ENCODE results near the gene ITPRID1. TPM values are rescaled to one million over a fixed set of nuclear protein-coding genes. Genes with fewer than 3 reads are reported as not detected.
"Not testable (repeated sequence)": the region's sequence is repeated elsewhere in the genome, so short reads cannot be mapped to it uniquely, and the experiment has no call there.

Gene ITPRID1
- not detected in 2 replicates for total RNA-seq
- long read RNA-seq, partial matches to known transcripts = 0 of 2 reads
- long read RNA-seq, other reads (novel, unspliced or antisense) = 2 of 2 reads

DNA sequence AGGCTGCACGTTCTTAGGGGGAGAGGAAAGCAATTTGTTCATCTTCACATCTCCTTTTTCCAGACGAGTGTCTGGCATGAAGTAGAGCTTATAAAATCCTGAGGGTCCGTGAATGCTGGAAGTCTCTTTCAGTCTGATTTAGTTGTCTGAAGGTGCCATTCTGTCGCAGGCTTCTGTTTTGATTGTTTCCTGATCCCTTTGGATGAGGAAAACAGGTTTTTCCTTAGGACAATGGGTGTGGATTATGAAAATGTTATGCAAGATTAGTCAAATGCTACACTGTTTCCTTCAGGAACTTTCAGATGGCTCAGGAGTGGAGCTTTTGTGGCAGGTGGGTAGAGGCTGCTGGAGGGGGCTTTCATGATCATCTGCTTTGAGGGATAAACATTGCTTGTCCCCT lies at the start of gene ITPRID1:
TSS of gene ITPRID1 (plus strand) at position 301 of the 400 bp plus-strand sequence. CDS start 38,935 bp downstream, outside the sequence.
- H3K4me3 Mint-ChIP-seq (ENCODE audit: unreplicated experiment) = no peak within 1 kb of the TSS
- no peaks in the 10 kb centered on the region for H3K36me3 Mint-ChIP-seq (ENCODE audit: unreplicated experiment)
- peaks cover 8% of the 10 kb centered on the region for H3K9me3 Mint-ChIP-seq (ENCODE audit: unreplicated experiment)
- peaks cover 2% of the 10 kb centered on the region for H3K27me3 Mint-ChIP-seq (ENCODE audit: unreplicated experiment)
- TF ChIP-seq, protein P1, sequence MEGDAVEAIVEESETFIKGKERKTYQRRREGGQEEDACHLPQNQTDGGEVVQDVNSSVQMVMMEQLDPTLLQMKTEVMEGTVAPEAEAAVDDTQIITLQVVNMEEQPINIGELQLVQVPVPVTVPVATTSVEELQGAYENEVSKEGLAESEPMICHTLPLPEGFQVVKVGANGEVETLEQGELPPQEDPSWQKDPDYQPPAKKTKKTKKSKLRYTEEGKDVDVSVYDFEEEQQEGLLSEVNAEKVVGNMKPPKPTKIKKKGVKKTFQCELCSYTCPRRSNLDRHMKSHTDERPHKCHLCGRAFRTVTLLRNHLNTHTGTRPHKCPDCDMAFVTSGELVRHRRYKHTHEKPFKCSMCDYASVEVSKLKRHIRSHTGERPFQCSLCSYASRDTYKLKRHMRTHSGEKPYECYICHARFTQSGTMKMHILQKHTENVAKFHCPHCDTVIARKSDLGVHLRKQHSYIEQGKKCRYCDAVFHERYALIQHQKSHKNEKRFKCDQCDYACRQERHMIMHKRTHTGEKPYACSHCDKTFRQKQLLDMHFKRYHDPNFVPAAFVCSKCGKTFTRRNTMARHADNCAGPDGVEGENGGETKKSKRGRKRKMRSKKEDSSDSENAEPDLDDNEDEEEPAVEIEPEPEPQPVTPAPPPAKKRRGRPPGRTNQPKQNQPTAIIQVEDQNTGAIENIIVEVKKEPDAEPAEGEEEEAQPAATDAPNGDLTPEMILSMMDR (IDR thresholded peaks at IDR 0.05) = no peak
- no peak within 1 kb of the TSS for H3K27ac Mint-ChIP-seq (ENCODE audit: unreplicated experiment)
- no peak for DNase-seq (ENCODE audit: extremely low spot score, unreplicated experiment)
- no peaks in the 10 kb centered on the region for H3K4me1 Mint-ChIP-seq (ENCODE audit: unreplicated experiment)

DNA sequence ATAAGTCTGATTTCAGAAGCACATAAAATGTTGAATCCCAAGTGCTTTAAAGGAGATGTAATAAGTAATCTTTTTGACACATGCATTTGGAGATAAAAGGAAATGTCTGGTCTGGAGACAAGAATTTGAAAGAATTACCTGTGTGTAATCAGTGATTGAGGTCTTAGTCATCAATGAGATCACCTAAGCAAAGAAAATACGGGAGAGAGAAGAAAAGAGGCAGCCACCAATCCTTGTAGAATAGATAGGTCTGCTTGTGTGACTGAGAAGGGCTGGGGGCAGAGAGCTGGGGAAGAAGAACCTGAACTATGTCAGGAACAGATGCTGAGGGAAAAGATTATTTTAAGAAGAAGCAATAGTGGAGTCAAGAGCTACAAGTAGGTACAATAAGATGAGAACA lies 49.3 kb upstream of the ITPRID1 start:
- H3K27me3 Mint-ChIP-seq (ENCODE audit: unreplicated experiment) = peaks cover 33% of the 10 kb centered on the region
- TF ChIP-seq, protein P1 (IDR thresholded peaks at IDR 0.05) = no peak
- H3K4me1 Mint-ChIP-seq (ENCODE audit: unreplicated experiment) = no peaks in the 10 kb centered on the region

DNA sequence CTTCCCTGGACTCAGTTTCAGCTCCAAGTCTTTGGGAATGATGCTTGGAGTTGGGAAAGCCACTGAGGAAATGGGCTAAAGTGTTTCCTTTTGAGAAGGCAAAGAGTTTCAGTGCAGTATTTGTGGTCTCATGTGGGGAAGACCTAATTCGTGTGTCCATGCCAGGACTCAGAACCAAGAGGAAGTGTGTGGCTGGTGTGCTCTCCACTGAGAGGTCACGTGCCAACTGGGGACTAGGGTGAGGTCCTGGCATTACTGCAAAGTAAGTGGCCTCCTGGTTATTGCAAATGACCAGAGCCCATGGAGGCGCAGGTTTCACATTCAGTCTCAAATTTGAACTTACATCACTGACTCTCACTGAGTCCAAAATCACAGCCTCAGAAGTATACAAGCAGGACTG lies 48.6 kb upstream of the ITPRID1 start:
- Mint-ChIP-seq H3K27me3 (ENCODE audit: unreplicated experiment) (peaks cover 33% of the 10 kb centered on the region), H3K4me1 (ENCODE audit: unreplicated experiment) (no peaks in the 10 kb centered on the region), H3K27ac (ENCODE audit: unreplicated experiment) (no peak overlapping the region), H3K9me3 (ENCODE audit: unreplicated experiment) (no peaks in the 10 kb centered on the region), H3K4me3 (ENCODE audit: unreplicated experiment) (no peak overlapping the region), H3K36me3 (ENCODE audit: unreplicated experiment) (no peaks in the 10 kb centered on the region)
- TF ChIP-seq, protein P1 (IDR thresholded peaks at IDR 0.05) = no peak
- DNase-seq (ENCODE audit: extremely low spot score, unreplicated experiment) = no peak

More for the DNA sequence above, 49.3 kb upstream of the ITPRID1 start:
- no peak for DNase-seq (ENCODE audit: extremely low spot score, unreplicated experiment)
- Mint-ChIP-seq H3K4me3 (ENCODE audit: unreplicated experiment) (no peak overlapping the region), H3K27ac (ENCODE audit: unreplicated experiment) (no peak overlapping the region), H3K36me3 (ENCODE audit: unreplicated experiment) (no peaks in the 10 kb centered on the region), H3K9me3 (ENCODE audit: unreplicated experiment) (no peaks in the 10 kb centered on the region)

DNA sequence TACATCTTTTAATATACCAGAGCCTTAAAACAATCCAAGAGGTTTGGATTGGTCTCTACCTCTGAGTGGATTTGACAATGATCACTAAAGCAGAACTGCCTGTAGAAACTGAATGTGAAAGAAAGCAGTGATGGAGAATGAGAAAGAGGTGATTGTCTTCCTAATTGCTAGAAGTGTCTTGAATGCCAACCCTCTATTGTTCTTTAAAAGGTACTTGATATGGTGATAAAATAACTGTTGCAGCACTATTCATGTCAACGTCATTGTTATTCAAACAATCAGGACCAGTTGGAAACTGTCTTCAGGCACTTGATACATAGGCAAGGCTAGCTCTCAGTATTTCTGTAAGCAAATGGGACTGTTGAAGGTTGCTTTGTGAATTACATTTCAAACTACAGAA lies 47.9 kb upstream of the ITPRID1 start:
- H3K9me3 Mint-ChIP-seq (ENCODE audit: unreplicated experiment) = no peaks in the 10 kb centered on the region
- DNase-seq (ENCODE audit: extremely low spot score, unreplicated experiment) = no peak
- H3K27ac Mint-ChIP-seq (ENCODE audit: unreplicated experiment) = no peak overlapping the region
- H3K4me3 Mint-ChIP-seq (ENCODE audit: unreplicated experiment) = no peak overlapping the region
- no peaks in the 10 kb centered on the region for H3K4me1 Mint-ChIP-seq (ENCODE audit: unreplicated experiment)
- TF ChIP-seq, protein P1 (IDR thresholded peaks at IDR 0.05) = no peak
- no peaks in the 10 kb centered on the region for H3K36me3 Mint-ChIP-seq (ENCODE audit: unreplicated experiment)
- H3K27me3 Mint-ChIP-seq (ENCODE audit: unreplicated experiment) = peaks cover 33% of the 10 kb centered on the region

DNA sequence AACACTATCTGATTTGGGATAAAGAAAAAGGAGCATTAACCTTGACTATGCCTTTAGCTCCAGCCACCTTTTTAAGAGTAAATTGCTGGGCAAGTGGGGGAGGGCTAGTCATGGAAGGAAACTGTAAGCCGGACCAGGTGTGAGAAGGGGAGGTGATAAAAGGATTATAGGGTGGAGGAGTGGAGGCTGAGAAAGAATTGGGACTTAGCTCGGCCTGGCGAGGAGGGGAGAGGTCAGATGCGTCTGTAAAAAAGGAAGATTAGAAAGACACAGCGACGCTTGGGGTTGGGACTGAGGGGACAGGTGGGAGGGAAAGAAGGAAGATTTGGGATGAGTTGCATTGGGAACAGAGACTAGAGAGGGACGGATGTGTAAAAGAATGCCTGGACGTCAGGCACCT lies 43.0 kb upstream of the ITPRID1 start:
- peaks cover 21% of the 10 kb centered on the region for H3K27me3 Mint-ChIP-seq (ENCODE audit: unreplicated experiment)
- H3K4me3 Mint-ChIP-seq (ENCODE audit: unreplicated experiment); H3K27ac Mint-ChIP-seq (ENCODE audit: unreplicated experiment); DNase-seq (ENCODE audit: extremely low spot score, unreplicated experiment); H3K9me3 Mint-ChIP-seq (ENCODE audit: unreplicated experiment); H3K36me3 Mint-ChIP-seq (ENCODE audit: unreplicated experiment); H3K4me1 Mint-ChIP-seq (ENCODE audit: unreplicated experiment): not testable (repeated sequence)

DNA sequence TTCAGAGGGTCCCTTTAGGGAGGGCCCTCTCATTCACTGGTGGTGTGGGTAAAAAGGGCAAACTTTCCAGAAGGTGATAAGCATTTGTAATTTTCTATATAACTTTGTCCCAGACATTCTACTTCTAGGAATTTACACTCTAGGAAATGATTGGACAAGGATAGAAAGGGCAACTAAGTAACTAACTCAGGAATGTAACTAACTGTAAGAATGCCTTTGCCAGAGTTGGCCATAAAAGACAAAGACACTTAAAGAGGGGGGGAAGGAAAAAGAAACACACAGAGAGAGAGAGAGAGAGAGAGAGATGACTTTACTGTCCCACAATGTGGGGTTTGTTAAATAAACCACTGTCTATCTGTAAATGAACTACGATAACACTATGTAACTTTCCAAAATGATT lies 38.5 kb upstream of the ITPRID1 start:
- Mint-ChIP-seq H3K4me1 (ENCODE audit: unreplicated experiment) (no peaks in the 10 kb centered on the region), H3K27me3 (ENCODE audit: unreplicated experiment) (peaks cover 17% of the 10 kb centered on the region), H3K27ac (ENCODE audit: unreplicated experiment) (no peak overlapping the region), H3K4me3 (ENCODE audit: unreplicated experiment) (no peak overlapping the region), H3K9me3 (ENCODE audit: unreplicated experiment) (no peaks in the 10 kb centered on the region), H3K36me3 (ENCODE audit: unreplicated experiment) (no peaks in the 10 kb centered on the region)
- TF ChIP-seq, protein P1 (IDR thresholded peaks at IDR 0.05) = no peak
- no peak for DNase-seq (ENCODE audit: extremely low spot score, unreplicated experiment)
